Measurements from ENCODE around the gene NELFA. TPM values are rescaled to one million over a fixed set of nuclear protein-coding genes. Genes with fewer than 3 reads are reported as not detected.

The NELFA gene
- polyA plus RNA-seq, 1 donor (not counting 4 experiments of a cell fraction or from before 2014, with no cell fraction given) = 9.9 TPM

DNA sequence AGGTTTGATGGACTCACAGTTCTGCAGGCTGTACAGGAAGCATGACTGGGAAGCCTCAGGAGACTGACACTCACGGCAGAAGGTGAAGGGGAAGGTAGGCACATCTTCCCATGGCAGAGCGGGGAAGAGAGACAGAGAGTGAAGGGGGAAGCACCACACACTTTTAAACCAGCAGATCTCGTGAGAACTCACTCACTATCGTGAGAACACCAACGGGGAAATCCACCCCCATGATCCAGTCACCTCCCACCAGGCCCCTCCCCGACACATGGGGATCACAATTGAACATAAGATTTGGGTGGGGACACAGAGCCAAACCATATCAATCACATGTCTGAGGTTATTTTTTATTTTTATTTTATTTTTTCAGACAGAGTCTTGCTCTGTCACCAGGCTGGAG is 45.4 kb upstream of the NELFA start:
- H3K9ac ChIP-seq (ENCODE audit: control insufficient read depth, extremely low read depth, insufficient read depth, low read length) = no peak overlapping the region
- no peaks in the 10 kb centered on the region for H3K4me1 ChIP-seq (ENCODE audit: control insufficient read depth, extremely low read depth, insufficient read depth, low read length)
- no peak overlapping the region for H2AFZ ChIP-seq (ENCODE audit: control insufficient read depth, low read length)
- no peak overlapping the region for H3K27ac ChIP-seq (ENCODE audit: control insufficient read depth, insufficient read depth, low read length)
- H4K20me1 ChIP-seq (ENCODE audit: control insufficient read depth, extremely low read depth, insufficient read depth, low read length) = no peaks in the 10 kb centered on the region
- no peak overlapping the region for H3K4me2 ChIP-seq (ENCODE audit: control insufficient read depth, extremely low read depth, insufficient read depth, low read depth, low read length)
- no peaks in the 10 kb centered on the region for H3K79me2 ChIP-seq (ENCODE audit: control insufficient read depth, insufficient read depth, low read length)
- dilution Hi-C loops (cut with MboI; ENCODE audit: extremely low pct_ligation_motif_present, low sequenced_read_pairs) = no loop called here
- H3K36me3 ChIP-seq (ENCODE audit: control insufficient read depth in 2 of 2, extremely low read depth in 1 of 2, insufficient read depth in 2 of 2, low read length in 2 of 2) = no peaks in the 10 kb centered on the region
- H3K27me3 ChIP-seq (ENCODE audit: control insufficient read depth, extremely low read depth, insufficient read depth, low read length) = peaks cover 47% of the 10 kb centered on the region
- no peak for TF ChIP-seq EZH2 (IDR thresholded peaks at IDR 0.05; ENCODE audit: low read length)
- no peak overlapping the region for H3K4me3 ChIP-seq (ENCODE audit: control insufficient read depth in 2 of 3, extremely low read depth in 1 of 3, insufficient read depth in 2 of 3, low read depth in 1 of 3, low read length in 3 of 3)
- no peaks in the 10 kb centered on the region for H3K9me3 ChIP-seq (ENCODE audit: control insufficient read depth, low read depth, low read length)
- FAIRE-seq (no peak), DNase-seq (ENCODE audit: low read depth, low spot score) (no peak)
- H3K9me1 ChIP-seq (ENCODE audit: control insufficient read depth, extremely low read depth, insufficient read depth, low read length) = no peaks in the 10 kb centered on the region

- Histone ChIP-seq H3K9me1 (ENCODE audit: control insufficient read depth, extremely low read depth, insufficient read depth, low read length) (no peaks in the 10 kb centered on the region), H3K9ac (ENCODE audit: control insufficient read depth, extremely low read depth, insufficient read depth, low read length) (no peak overlapping the region), H3K36me3 (ENCODE audit: control insufficient read depth in 2 of 2, extremely low read depth in 1 of 2, insufficient read depth in 2 of 2, low read length in 2 of 2) (no peaks in the 10 kb centered on the region), H3K4me1 (ENCODE audit: control insufficient read depth, extremely low read depth, insufficient read depth, low read length) (no peaks in the 10 kb centered on the region), H2AFZ (ENCODE audit: control insufficient read depth, low read length) (no peak overlapping the region), H4K20me1 (ENCODE audit: control insufficient read depth, extremely low read depth, insufficient read depth, low read length) (no peaks in the 10 kb centered on the region), H3K27me3 (ENCODE audit: control insufficient read depth, extremely low read depth, insufficient read depth, low read length) (peaks cover 38% of the 10 kb centered on the region), H3K79me2 (ENCODE audit: control insufficient read depth, insufficient read depth, low read length) (no peaks in the 10 kb centered on the region), H3K4me3 (ENCODE audit: control insufficient read depth in 2 of 3, extremely low read depth in 1 of 3, insufficient read depth in 2 of 3, low read depth in 1 of 3, low read length in 3 of 3) (no peak overlapping the region), H3K27ac (ENCODE audit: control insufficient read depth, insufficient read depth, low read length) (no peak overlapping the region), H3K9me3 (ENCODE audit: control insufficient read depth, low read depth, low read length) (no peaks in the 10 kb centered on the region), H3K4me2 (ENCODE audit: control insufficient read depth, extremely low read depth, insufficient read depth, low read depth, low read length) (no peak overlapping the region)
- no peak for FAIRE-seq
- DNase-seq (ENCODE audit: low read depth, low spot score) = no peak
- dilution Hi-C loops (cut with MboI; ENCODE audit: extremely low pct_ligation_motif_present, low sequenced_read_pairs) = no loop called here
- no peak for TF ChIP-seq EZH2 (IDR thresholded peaks at IDR 0.05; ENCODE audit: low read length)
- TF ChIP-seq, protein P1, sequence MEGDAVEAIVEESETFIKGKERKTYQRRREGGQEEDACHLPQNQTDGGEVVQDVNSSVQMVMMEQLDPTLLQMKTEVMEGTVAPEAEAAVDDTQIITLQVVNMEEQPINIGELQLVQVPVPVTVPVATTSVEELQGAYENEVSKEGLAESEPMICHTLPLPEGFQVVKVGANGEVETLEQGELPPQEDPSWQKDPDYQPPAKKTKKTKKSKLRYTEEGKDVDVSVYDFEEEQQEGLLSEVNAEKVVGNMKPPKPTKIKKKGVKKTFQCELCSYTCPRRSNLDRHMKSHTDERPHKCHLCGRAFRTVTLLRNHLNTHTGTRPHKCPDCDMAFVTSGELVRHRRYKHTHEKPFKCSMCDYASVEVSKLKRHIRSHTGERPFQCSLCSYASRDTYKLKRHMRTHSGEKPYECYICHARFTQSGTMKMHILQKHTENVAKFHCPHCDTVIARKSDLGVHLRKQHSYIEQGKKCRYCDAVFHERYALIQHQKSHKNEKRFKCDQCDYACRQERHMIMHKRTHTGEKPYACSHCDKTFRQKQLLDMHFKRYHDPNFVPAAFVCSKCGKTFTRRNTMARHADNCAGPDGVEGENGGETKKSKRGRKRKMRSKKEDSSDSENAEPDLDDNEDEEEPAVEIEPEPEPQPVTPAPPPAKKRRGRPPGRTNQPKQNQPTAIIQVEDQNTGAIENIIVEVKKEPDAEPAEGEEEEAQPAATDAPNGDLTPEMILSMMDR (optimal IDR thresholded peaks at IDR 0.05 in 1 of 3, IDR thresholded peaks at IDR 0.05 in 1 of 3, conservative IDR thresholded peaks at IDR 0.05 in 1 of 3; ENCODE audit: extremely low read depth in 1 of 3, insufficient read depth in 2 of 3, low read length in 3 of 3) = no peak
These were observed 42.3 kb upstream of the NELFA start for GRCh38 chr4:2051086-2051485.

DNA sequence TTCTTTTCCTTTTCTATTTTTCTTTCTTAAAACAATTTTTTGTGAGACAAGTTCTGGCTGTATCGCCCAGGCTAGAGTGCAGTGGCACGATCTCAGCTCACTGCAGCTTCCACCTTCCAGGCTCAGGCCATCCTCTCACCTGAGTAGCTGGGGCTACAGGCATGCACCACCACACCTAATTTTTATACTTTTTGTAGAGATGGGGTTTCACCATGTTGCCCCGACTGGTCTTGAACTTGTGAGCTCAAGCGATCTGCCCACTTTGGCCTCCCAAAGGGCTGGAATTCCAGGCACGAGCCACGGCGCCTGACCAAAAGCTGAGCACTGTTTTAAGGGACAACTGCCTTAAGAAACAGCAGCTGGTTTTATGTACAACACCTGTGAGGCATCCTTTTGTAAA is 41.0 kb upstream of the NELFA start:
- H3K27me3 ChIP-seq (ENCODE audit: control insufficient read depth, extremely low read depth, insufficient read depth, low read length) = peaks cover 38% of the 10 kb centered on the region
- no peak for DNase-seq (ENCODE audit: low read depth, low spot score)
- H3K9me1 ChIP-seq (ENCODE audit: control insufficient read depth, extremely low read depth, insufficient read depth, low read length) = no peaks in the 10 kb centered on the region
- H3K9me3 ChIP-seq (ENCODE audit: control insufficient read depth, low read depth, low read length) = no peaks in the 10 kb centered on the region
- no peak overlapping the region for H2AFZ ChIP-seq (ENCODE audit: control insufficient read depth, low read length)
- no peak overlapping the region for H3K4me3 ChIP-seq (ENCODE audit: control insufficient read depth in 2 of 3, extremely low read depth in 1 of 3, insufficient read depth in 2 of 3, low read depth in 1 of 3, low read length in 3 of 3)
- no peak for FAIRE-seq
- dilution Hi-C loops (cut with MboI; ENCODE audit: extremely low pct_ligation_motif_present, low sequenced_read_pairs) = no loop called here
- no peaks in the 10 kb centered on the region for H3K79me2 ChIP-seq (ENCODE audit: control insufficient read depth, insufficient read depth, low read length)
- H3K27ac ChIP-seq (ENCODE audit: control insufficient read depth, insufficient read depth, low read length) = no peak overlapping the region
- TF ChIP-seq EZH2 (IDR thresholded peaks at IDR 0.05; ENCODE audit: low read length) = no peak
- TF ChIP-seq, protein P1 (optimal IDR thresholded peaks at IDR 0.05 in 1 of 3, IDR thresholded peaks at IDR 0.05 in 1 of 3, conservative IDR thresholded peaks at IDR 0.05 in 1 of 3; ENCODE audit: extremely low read depth in 1 of 3, insufficient read depth in 2 of 3, low read length in 3 of 3) = no peak
- no peaks in the 10 kb centered on the region for H3K4me1 ChIP-seq (ENCODE audit: control insufficient read depth, extremely low read depth, insufficient read depth, low read length)
- no peaks in the 10 kb centered on the region for H4K20me1 ChIP-seq (ENCODE audit: control insufficient read depth, extremely low read depth, insufficient read depth, low read length)
- no peaks in the 10 kb centered on the region for H3K36me3 ChIP-seq (ENCODE audit: control insufficient read depth in 2 of 2, extremely low read depth in 1 of 2, insufficient read depth in 2 of 2, low read length in 2 of 2)
- H3K9ac ChIP-seq (ENCODE audit: control insufficient read depth, extremely low read depth, insufficient read depth, low read length) = no peak overlapping the region
- no peak overlapping the region for H3K4me2 ChIP-seq (ENCODE audit: control insufficient read depth, extremely low read depth, insufficient read depth, low read depth, low read length)

Measured in keratinocyte (primary cell).